Effector memory CD4-positive, alpha-beta T cell (primary cell): ENCODE results near the gene SEMA5B.
A peak's percentile ranks its signal among the peaks of the same experiment; 100 is the strongest.

ENCODE experiments used
- DNase-seq, 3 donors: peaks; one replicate each; pipeline ENCODE4 v3.0.0-alpha.2; 2020
- H3K27ac ChIP-seq: 2 replicates; pipeline ENCODE4 v1.7.0; 2013; ENCODE audit warnings: mild to moderate bottlenecking, low read length, moderate library complexity; ENCODE audit not compliant: insufficient read depth, poor library complexity, severe bottlenecking
- H3K27me3 ChIP-seq: replicated peaks from 2 replicates; pipeline ENCODE4 v1.7.0; 2013; ENCODE audit warnings: mild to moderate bottlenecking, low read length; ENCODE audit not compliant: insufficient read depth, control insufficient read depth, poor library complexity, severe bottlenecking
- H3K36me3 ChIP-seq: 2 replicates; pipeline ENCODE4 v1.7.0; 2013; ENCODE audit warnings: mild to moderate bottlenecking, low read length, moderate library complexity; ENCODE audit not compliant: control insufficient read depth, insufficient read depth
- H3K4me1 ChIP-seq: 2 replicates; pipeline ENCODE4 v1.7.0; 2013; ENCODE audit warnings: low read length, mild to moderate bottlenecking; ENCODE audit not compliant: control insufficient read depth, insufficient read depth, poor library complexity, severe bottlenecking
- H3K4me3 ChIP-seq: 2 replicates; pipeline ENCODE4 v1.7.0; 2013; ENCODE audit warnings: low read length, low read depth, mild to moderate bottlenecking; ENCODE audit not compliant: insufficient read depth, poor library complexity, severe bottlenecking
- H3K9me3 ChIP-seq: 2 replicates; pipeline ENCODE4 v1.7.0; 2013; ENCODE audit warnings: mild to moderate bottlenecking, low read length, moderate library complexity; ENCODE audit not compliant: control insufficient read depth

Gene SEMA5B

GRCh38 chr3:123028233-123028828 lies 768 bp upstream of the SEMA5B start:
- Histone ChIP-seq H3K4me3 (peak overlapping the region; percentile 65), H3K27me3 (peaks cover 24% of the 10 kb centered on the region), H3K9me3 (no peaks in the 10 kb centered on the region), H3K36me3 (no peaks in the 10 kb centered on the region), H3K4me1 (peaks cover 13% of the 10 kb centered on the region), H3K27ac (no peak overlapping the region)
- DNase-seq: no peak

GRCh38 chr3:123026565-123027291 lies 835 bp downstream of the SEMA5B start:
- Histone ChIP-seq H3K9me3 (no peaks in the 10 kb centered on the region), H3K27me3 (peaks cover 24% of the 10 kb centered on the region), H3K27ac (no peak overlapping the region), H3K4me3 (peak overlapping the region; percentile 65), H3K4me1 (peaks cover 13% of the 10 kb centered on the region), H3K36me3 (no peaks in the 10 kb centered on the region)
- DNase-seq: no peak

- H3K4me1 ChIP-seq: peaks cover 13% of the 10 kb centered on the region
- H3K36me3 ChIP-seq: no peaks in the 10 kb centered on the region
- no peaks in the 10 kb centered on the region for H3K9me3 ChIP-seq
- peaks cover 24% of the 10 kb centered on the region for H3K27me3 ChIP-seq
- no peak for DNase-seq
- no peak overlapping the region for H3K27ac ChIP-seq
- H3K4me3 ChIP-seq: peak overlapping the region; percentile 65
These were observed 1.7 kb downstream of the SEMA5B start for GRCh38 chr3:123025642-123026521.

- no peak overlapping the region for H3K4me3 ChIP-seq
- no peaks in the 10 kb centered on the region for H3K36me3 ChIP-seq
- H3K4me1 ChIP-seq: peaks cover 13% of the 10 kb centered on the region
- H3K9me3 ChIP-seq: no peaks in the 10 kb centered on the region
- peaks cover 24% of the 10 kb centered on the region for H3K27me3 ChIP-seq
- DNase-seq: no peak
- H3K27ac ChIP-seq: no peak overlapping the region
These were observed 3.5 kb downstream of the SEMA5B start for GRCh38 chr3:123024056-123024455.

GRCh38 chr3:123021996-123022510 lies 5.5 kb downstream of the SEMA5B start:
- no peak for DNase-seq
- H3K27me3 ChIP-seq: peaks cover 17% of the 10 kb centered on the region
- H3K9me3 ChIP-seq: no peaks in the 10 kb centered on the region
- H3K36me3 ChIP-seq: no peaks in the 10 kb centered on the region
- H3K4me3 ChIP-seq: no peak overlapping the region
- peaks cover 7% of the 10 kb centered on the region for H3K4me1 ChIP-seq
- no peak overlapping the region for H3K27ac ChIP-seq

- H3K27me3 ChIP-seq: peaks cover 15% of the 10 kb centered on the region
- no peaks in the 10 kb centered on the region for H3K36me3 ChIP-seq
- H3K4me3 ChIP-seq: no peak overlapping the region
- no peak for DNase-seq
- peaks cover under 1% of the 10 kb centered on the region for H3K4me1 ChIP-seq
- no peak overlapping the region for H3K27ac ChIP-seq
- no peaks in the 10 kb centered on the region for H3K9me3 ChIP-seq
These were observed 6.2 kb downstream of the SEMA5B start for GRCh38 chr3:123021388-123021787.

GRCh38 chr3:123020709-123021108 lies 6.9 kb downstream of the SEMA5B start:
- no peaks in the 10 kb centered on the region for H3K4me1 ChIP-seq
- H3K27me3 ChIP-seq: peaks cover 15% of the 10 kb centered on the region
- H3K9me3 ChIP-seq: no peaks in the 10 kb centered on the region
- H3K36me3 ChIP-seq: no peaks in the 10 kb centered on the region
- no peak overlapping the region for H3K27ac ChIP-seq
- no peak for DNase-seq
- H3K4me3 ChIP-seq: no peak overlapping the region

GRCh38 chr3:123019591-123019990 lies 8.0 kb downstream of the SEMA5B start:
- DNase-seq: no peak
- Histone ChIP-seq H3K36me3 (no peaks in the 10 kb centered on the region), H3K27me3 (peaks cover 12% of the 10 kb centered on the region), H3K9me3 (no peaks in the 10 kb centered on the region), H3K4me3 (no peak overlapping the region), H3K27ac (no peak overlapping the region), H3K4me1 (no peaks in the 10 kb centered on the region)

GRCh38 chr3:123019161-123019560 lies 8.4 kb downstream of the SEMA5B start:
- no peak for DNase-seq
- Histone ChIP-seq H3K4me3 (no peak overlapping the region), H3K4me1 (no peaks in the 10 kb centered on the region), H3K27me3 (peaks cover 12% of the 10 kb centered on the region), H3K36me3 (no peaks in the 10 kb centered on the region), H3K27ac (no peak overlapping the region), H3K9me3 (no peaks in the 10 kb centered on the region)
